Neural cell (in vitro differentiated cells): ENCODE results near the gene GNG14. TPM values are rescaled to one million over a fixed set of nuclear protein-coding genes. Genes with fewer than 3 reads are reported as not detected.

Experiments
- H2AFZ ChIP-seq: fragments of 200-600, 300-800 bp; sonication (generic), shearing (Covaris generic); 2 replicates; pipeline ENCODE4 v1.6.0; 2014; ENCODE audit warnings: low read depth, mild to moderate bottlenecking, antibody characterized with exemption, low read length, moderate library complexity
- H3F3A ChIP-seq: fragments of 200-600 bp; shearing (Covaris generic); 2 replicates; pipeline ENCODE4 v1.6.1; 2016; ENCODE audit warnings: mild to moderate bottlenecking, moderate library complexity, mixed read lengths, antibody characterized with exemption, low read length; ENCODE audit not compliant: insufficient read depth, poor library complexity, severe bottlenecking
- H3K27ac ChIP-seq: fragments of 200-600, 300-800 bp; sonication (generic), shearing (Covaris generic); 2 replicates; pipeline ENCODE4 v1.5.1; 2014; ENCODE audit warnings: mild to moderate bottlenecking, low read length, moderate library complexity
- H3K27me3 ChIP-seq: fragments of 300-800, 200-600 bp; sonication (generic), shearing (Covaris generic); 2 replicates; pipeline ENCODE4 v1.6.0; 2014; ENCODE audit warnings: mild to moderate bottlenecking, low read depth, low read length, moderate library complexity; ENCODE audit not compliant: insufficient read depth
- H3K36me3 ChIP-seq: fragments of 300-800, 200-600 bp; sonication (generic), shearing (Covaris generic); 2 replicates; pipeline ENCODE4 v1.5.1; 2014; ENCODE audit warnings: mild to moderate bottlenecking, antibody characterized with exemption, low read length, moderate library complexity; ENCODE audit not compliant: insufficient read depth
- H3K4me2 ChIP-seq: fragments of 300-800, 200-600 bp; sonication (generic), shearing (Covaris generic); 2 replicates; pipeline ENCODE4 v1.6.0; 2014; ENCODE audit warnings: mild to moderate bottlenecking, low read length
- H3K4me3 ChIP-seq: fragments of 300-800, 200-600 bp; sonication (generic), shearing (Covaris generic); 2 replicates; pipeline ENCODE4 v1.5.1; 2014; ENCODE audit warnings: mild to moderate bottlenecking, low read length, moderate library complexity
- H3K79me2 ChIP-seq: fragments of 200-600 bp; shearing (Covaris generic); replicated peaks from 2 replicates; pipeline ENCODE4 v1.6.0; 2014; ENCODE audit warnings: mild to moderate bottlenecking, low read length, moderate library complexity; ENCODE audit not compliant: insufficient read depth
- H3K9ac ChIP-seq: fragments of 300-800, 200-600 bp; sonication (generic), shearing (Covaris generic); 2 replicates; pipeline ENCODE4 v1.6.1; 2016; ENCODE audit warnings: mild to moderate bottlenecking, low read length, mixed read lengths
- H3K9me2 ChIP-seq: fragments of 200-600 bp; shearing (Covaris generic); 2 replicates; pipeline ENCODE4 v1.6.1; 2016; ENCODE audit warnings: mild to moderate bottlenecking, low read length, mixed read lengths; ENCODE audit not compliant: insufficient read depth
- H3K9me3 ChIP-seq: fragments of 200-600, 300-800 bp; sonication (generic), shearing (Covaris generic); 2 replicates; pipeline ENCODE4 v1.6.1; 2016; ENCODE audit warnings: mild to moderate bottlenecking, mixed run types, low read length, moderate library complexity, mixed read lengths
- H4K20me1 ChIP-seq: fragments of 200-600 bp; shearing (Covaris generic); 2 replicates; pipeline ENCODE4 v1.6.1; 2016; ENCODE audit warnings: mild to moderate bottlenecking, mixed run types; ENCODE audit not compliant: insufficient read depth
- CTCF ChIP-seq: fragments of 450-650 bp; IDR thresholded peaks from 2 replicates; pipeline ENCODE4 v1.5.1; 2014; ENCODE audit warnings: antibody characterized with exemption, mild to moderate bottlenecking, moderate library complexity; ENCODE audit not compliant: poor library complexity, severe bottlenecking
- EP300 ChIP-seq: fragments of 450-650 bp; conservative IDR thresholded peaks from 2 replicates; pipeline ENCODE4 v1.6.1; 2014; ENCODE audit warnings: antibody characterized with exemption, mild to moderate bottlenecking, moderate library complexity; ENCODE audit not compliant: poor library complexity, severe bottlenecking
- EZH2 ChIP-seq: fragments of 200-600, 300-800 bp; shearing (Covaris generic), sonication (generic); IDR thresholded peaks from 2 replicates; pipeline ENCODE4 v1.6.1; 2014; ENCODE audit warnings: antibody characterized with exemption, low read length, borderline replicate concordance, mild to moderate bottlenecking; ENCODE audit not compliant: insufficient read depth, poor library complexity, severe bottlenecking
- MXI1 ChIP-seq: fragments of 450-650 bp; conservative IDR thresholded peaks from 2 replicates; pipeline ENCODE4 v1.6.1; 2014; ENCODE audit warnings: antibody characterized with exemption, mild to moderate bottlenecking; ENCODE audit not compliant: poor library complexity, severe bottlenecking
- POLR2AphosphoS5 ChIP-seq: IDR thresholded peaks from 2 replicates; pipeline ENCODE4 v1.6.1; 2012
- RAD21 ChIP-seq: fragments of 450-650 bp; conservative IDR thresholded peaks from 2 replicates; pipeline ENCODE4 v1.6.1; 2014; ENCODE audit warnings: antibody characterized with exemption, mild to moderate bottlenecking, moderate library complexity
- REST ChIP-seq: IDR thresholded peaks from 2 replicates; pipeline ENCODE4 v1.6.1; 2012; ENCODE audit warnings: borderline replicate concordance
- SMC3 ChIP-seq: fragments of 450-650 bp; conservative IDR thresholded peaks from 2 replicates; pipeline ENCODE4 v1.6.1; 2014; ENCODE audit warnings: antibody characterized with exemption, mild to moderate bottlenecking, moderate library complexity; ENCODE audit not compliant: poor library complexity
- TAF1 ChIP-seq: IDR thresholded peaks from 2 replicates; pipeline ENCODE4 v1.6.1; 2012; ENCODE audit warnings: low read depth
- polyA plus RNA-seq: library from polyadenylated mRNA; depleted of rRNA; stranded (reverse); fragments of >200 nt; gene quantifications from 2 replicates; pipeline ENCODE4 v1.2.3, GENCODE V29; 2014

The GNG14 gene
- polyA plus RNA-seq, 1 donor from 2014 or later, result not detected

DNA sequence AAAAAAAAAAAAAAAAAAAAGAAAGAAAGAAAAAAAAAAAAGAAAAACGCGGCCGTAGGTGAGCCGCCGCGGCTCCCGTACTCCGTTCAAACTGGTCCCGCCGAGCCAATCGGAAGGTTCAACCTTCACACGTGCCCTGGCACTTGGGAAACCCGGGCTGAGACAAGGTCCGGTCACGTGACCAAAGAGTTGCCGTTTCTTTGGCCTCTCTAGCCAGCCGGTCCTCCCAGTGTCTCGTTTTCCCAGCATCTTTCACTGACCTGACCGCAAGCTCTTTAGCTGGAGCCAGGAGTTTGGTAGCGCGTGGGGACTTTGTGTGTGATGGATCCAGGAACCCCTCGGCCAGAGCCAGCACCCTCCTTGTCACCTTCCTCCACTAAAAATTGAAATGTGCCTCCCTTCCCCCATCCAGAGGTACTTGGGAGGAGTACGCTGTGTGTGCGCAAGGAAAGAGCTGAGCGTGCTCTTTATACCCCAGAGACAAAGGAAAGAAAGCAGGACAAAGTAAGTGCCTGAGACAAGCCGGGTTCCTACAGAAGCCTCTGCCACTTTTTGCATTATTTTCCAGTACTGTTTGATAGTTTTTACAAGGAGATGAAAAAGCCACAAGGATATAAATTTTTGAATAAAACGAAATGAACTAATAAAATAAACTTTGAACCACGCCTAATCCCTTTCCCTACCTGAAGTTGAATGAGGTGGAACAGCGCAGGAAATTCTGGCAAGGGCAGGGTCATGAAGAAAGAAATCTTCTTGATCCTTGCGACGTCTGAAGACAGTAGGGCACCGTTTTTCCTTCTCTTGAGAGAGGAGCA lies 35.0 kb downstream of the GNG14 start:
- H3K79me2 ChIP-seq, result peaks cover 27% of the 10 kb centered on the region
- peak overlapping the region; percentile 85 for H3K4me3 ChIP-seq
- peak overlapping the region; percentile 87 for H3K27ac ChIP-seq
- H3F3A ChIP-seq, result peaks cover 5% of the 10 kb centered on the region
- no peaks in the 10 kb centered on the region for H3K36me3 ChIP-seq
- no peaks in the 10 kb centered on the region for H4K20me1 ChIP-seq
- peak overlapping the region; percentile 99 for H3K4me2 ChIP-seq
- TF ChIP-seq MXI1, result peak; percentile 82
- peak; percentile 55 for TF ChIP-seq REST
- peak; percentile 42 for TF ChIP-seq EP300
- TF ChIP-seq SMC3, result peak; percentile 20
- TF ChIP-seq RAD21, result no peak
- TF ChIP-seq CTCF, result no peak
- peak; percentile 51 for TF ChIP-seq TAF1
- TF ChIP-seq EZH2, result no peak
- TF ChIP-seq POLR2AphosphoS5, result peak; percentile 73
- H2AFZ ChIP-seq, result no peak overlapping the region
- no peaks in the 10 kb centered on the region for H3K9me3 ChIP-seq
- no peaks in the 10 kb centered on the region for H3K27me3 ChIP-seq
- H3K9ac ChIP-seq, result peak overlapping the region; percentile 87
- no peaks in the 10 kb centered on the region for H3K9me2 ChIP-seq

GRCh38 chr19:12723381-12723640 lies 35.5 kb downstream of the GNG14 start:
- Histone ChIP-seq H3K9me3 (no peaks in the 10 kb centered on the region), H3K79me2 (peaks cover 27% of the 10 kb centered on the region), H3K9ac (peak overlapping the region; percentile 87), H3K27me3 (no peaks in the 10 kb centered on the region), H3K4me3 (peak overlapping the region; percentile 85), H4K20me1 (no peaks in the 10 kb centered on the region), H3F3A (peaks cover 5% of the 10 kb centered on the region), H3K9me2 (no peaks in the 10 kb centered on the region), H3K36me3 (no peaks in the 10 kb centered on the region), H3K27ac (peak overlapping the region; percentile 87), H2AFZ (peak overlapping the region; percentile 77), H3K4me2 (peak overlapping the region; percentile 99)
- TF ChIP-seq REST (no peak), EP300 (no peak), TAF1 (no peak), SMC3 (no peak), EZH2 (no peak), MXI1 (no peak), POLR2AphosphoS5 (no peak), RAD21 (no peak)
